ENCODE results near the gene PSMG4. TPM values are rescaled to one million over a fixed set of nuclear protein-coding genes. Genes with fewer than 3 reads are reported as not detected.

The PSMG4 gene
- total and polyA plus RNA-seq, 2 donors (not counting 3 experiments of a cell fraction or from before 2014, with no cell fraction given), result 31.4 to 46.0 TPM

GRCh38 chr6:3220366-3220765 lies 38.4 kb upstream of the PSMG4 start:
- dilution Hi-C loops (cut with MboI; ENCODE audit: extremely low pct_ligation_motif_present, low sequenced_read_pairs) (no loop called here), intact Hi-C loops (cut with micrococcal nuclease) (no loop called here)
- H3K27me3 ChIP-seq (ENCODE audit: control insufficient read depth in 2 of 2, insufficient read depth in 2 of 2, low read length in 2 of 2), result peaks cover 35 to 36% of the 10 kb centered on the region in 2 experiments
- H2AFZ ChIP-seq (ENCODE audit: low read depth, low read length), result no peak overlapping the region
- no peak overlapping the region for H3K9ac ChIP-seq (replicated peaks; ENCODE audit: extremely low read depth, insufficient read depth, low read length)
- H3K4me3 ChIP-seq (replicated peaks in 1 of 3; ENCODE audit: insufficient read depth in 1 of 3, low read depth in 1 of 3, low read length in 3 of 3), result no peak overlapping the region
- no peaks in the 10 kb centered on the region for H3K4me1 ChIP-seq (ENCODE audit: control insufficient read depth, extremely low read depth, insufficient read depth, low read length)
- no peaks in the 10 kb centered on the region for H3K9me3 ChIP-seq (replicated peaks; ENCODE audit: control insufficient read depth, insufficient read depth, low read length)
- POLR2A ChIA-PET, result no interaction called here
- no peaks in the 10 kb centered on the region for H3K9me1 ChIP-seq (replicated peaks; ENCODE audit: control insufficient read depth, extremely low read depth, insufficient read depth, low read length)
- no peak overlapping the region for H3K27ac ChIP-seq (ENCODE audit: insufficient read depth, low read depth, low read length)
- H3K36me3 ChIP-seq (ENCODE audit: control insufficient read depth in 2 of 2, extremely low read depth in 1 of 2, insufficient read depth in 2 of 2, low read length in 2 of 2), result no peaks in the 10 kb centered on the region
- no TSS peak for BruUV-seq (replicated peaks)
- no peak for FAIRE-seq
- no peak for DNase-seq (ENCODE audit: low read depth, low spot score)
- no peaks in the 10 kb centered on the region for H4K20me1 ChIP-seq (replicated peaks; ENCODE audit: control insufficient read depth, extremely low read depth, insufficient read depth, low read length)
- H3K79me2 ChIP-seq (ENCODE audit: control insufficient read depth, insufficient read depth, low read length), result no peaks in the 10 kb centered on the region
- no peak overlapping the region for H3K4me2 ChIP-seq (ENCODE audit: insufficient read depth, low read length)
- TF ChIP-seq MYC (IDR thresholded peaks at IDR 0.05; ENCODE audit: low read depth, low read length), result no peak
- no peak for TF ChIP-seq EZH2 (IDR thresholded peaks at IDR 0.05; ENCODE audit: borderline replicate concordance, low read depth, low read length, severe bottlenecking)
- TF ChIP-seq MAX (IDR thresholded peaks at IDR 0.05; ENCODE audit: insufficient read depth, insufficient read length), result no peak
- no peak for TF ChIP-seq CTCF (IDR thresholded peaks at IDR 0.05; ENCODE audit: extremely low read depth in 1 of 2, insufficient read depth in 1 of 2, low read depth in 1 of 2, low read length in 2 of 2)
- TF ChIP-seq POLR2AphosphoS5 (IDR thresholded peaks at IDR 0.05; ENCODE audit: insufficient read depth, low read depth, low read length), result no peak
- no peak for TF ChIP-seq GATA2 (IDR thresholded peaks at IDR 0.05; ENCODE audit: insufficient read depth, insufficient read length, low read depth, low read length)
- no peak for TF ChIP-seq FOS (IDR thresholded peaks at IDR 0.05; ENCODE audit: borderline replicate concordance, insufficient read depth, low read length)
- no peak for TF ChIP-seq POLR2A (IDR thresholded peaks at IDR 0.05; ENCODE audit: low read depth, low read length)
- no peak for TF ChIP-seq JUN (IDR thresholded peaks at IDR 0.05; ENCODE audit: borderline replicate concordance, insufficient read depth, insufficient read length, low read depth)
- CTCF ChIA-PET, result no interaction called here
